Activated CD4-positive, alpha-beta T cell treated with anti-CD3 and anti-CD28 coated beads, Interleukin-2, amount 10 ng/mL, durations not matched to agents 24 days and 14 days (primary cell): Measurements from ENCODE around the gene FGFRL1. TPM values are rescaled to one million over a fixed set of nuclear protein-coding genes. Genes with fewer than 3 reads are reported as not detected.

Experiments used
- DNase-seq: peaks from one replicate; pipeline ENCODE4 v3.0.0; 2022
- H3K27ac Mint-ChIP-seq: one replicate; pipeline ENCODE4 v1.8.0; 2022; ENCODE audit warnings: mild to moderate bottlenecking, mixed read lengths
- H3K27me3 Mint-ChIP-seq: one replicate; pipeline ENCODE4 v1.8.0; 2022; ENCODE audit warnings: mixed read lengths
- H3K36me3 Mint-ChIP-seq: one replicate; pipeline ENCODE4 v1.8.0; 2022; ENCODE audit warnings: low read depth, mild to moderate bottlenecking, mixed read lengths
- H3K4me1 Mint-ChIP-seq: one replicate; pipeline ENCODE4 v1.8.0; 2021; ENCODE audit warnings: mixed read lengths
- H3K4me3 Mint-ChIP-seq: one replicate; pipeline ENCODE4 v1.8.0; 2022; ENCODE audit warnings: mild to moderate bottlenecking, moderate library complexity, mixed read lengths
- H3K9me3 Mint-ChIP-seq: one replicate; pipeline ENCODE4 v1.8.0; 2021; ENCODE audit warnings: mixed read lengths
- intact Hi-C: fragments of 100-400 bp; cut with micrococcal nuclease; formaldehyde crosslinking; loops from one replicate; pipeline ENCODE4 v1.15.1; 2023
- total RNA-seq: library from RNA; stranded (reverse); gene quantifications from 2 replicates; pipeline ENCODE4 v1.2.3, GENCODE V29; 2022

The FGFRL1 gene
- total RNA-seq, 1 donor from 2014 or later: 18.9 TPM

- intact Hi-C loops: loop anchor here (5.0 kb wide), 2 partner anchors 188 to 333 kb away; partner anchors contain the start of gene UVSSA
- peaks cover 6% of the 10 kb centered on the region for H3K36me3 Mint-ChIP-seq
- no peak overlapping the region for H3K4me3 Mint-ChIP-seq
- no peak for DNase-seq
- peaks cover 10% of the 10 kb centered on the region for H3K4me1 Mint-ChIP-seq
- H3K9me3 Mint-ChIP-seq: no peaks in the 10 kb centered on the region
- H3K27ac Mint-ChIP-seq: no peak overlapping the region
- H3K27me3 Mint-ChIP-seq: no peaks in the 10 kb centered on the region
These were observed 3.1 kb downstream of the FGFRL1 start for GRCh38 chr4:1014291-1015167.

GRCh38 chr4:1015179-1015578, 3.8 kb downstream of the FGFRL1 start:
- Mint-ChIP-seq H3K9me3 (no peaks in the 10 kb centered on the region), H3K27me3 (no peaks in the 10 kb centered on the region), H3K27ac (no peak overlapping the region), H3K36me3 (peaks cover 6% of the 10 kb centered on the region), H3K4me3 (no peak overlapping the region), H3K4me1 (peaks cover 10% of the 10 kb centered on the region)
- no peak for DNase-seq
- intact Hi-C loops: no loop called here

GRCh38 chr4:1015746-1016145, 4.3 kb downstream of the FGFRL1 start:
- Mint-ChIP-seq H3K36me3 (peaks cover 4% of the 10 kb centered on the region), H3K27ac (no peak overlapping the region), H3K4me3 (no peak overlapping the region), H3K4me1 (peaks cover 5% of the 10 kb centered on the region), H3K9me3 (no peaks in the 10 kb centered on the region), H3K27me3 (no peaks in the 10 kb centered on the region)
- no peak for DNase-seq
- intact Hi-C loops: no loop called here

- intact Hi-C loops: no loop called here
- Mint-ChIP-seq H3K27me3 (no peaks in the 10 kb centered on the region), H3K9me3 (no peaks in the 10 kb centered on the region)
These were observed 5.8 kb downstream of the FGFRL1 start for GRCh38 chr4:1017211-1017610.

GRCh38 chr4:1017706-1018105, 6.3 kb downstream of the FGFRL1 start:
- Mint-ChIP-seq H3K27me3 (no peaks in the 10 kb centered on the region), H3K4me3 (no peak overlapping the region), H3K4me1 (peaks cover 4% of the 10 kb centered on the region), H3K9me3 (no peaks in the 10 kb centered on the region), H3K27ac (no peak overlapping the region), H3K36me3 (peaks cover 4% of the 10 kb centered on the region)
- intact Hi-C loops: no loop called here
- no peak for DNase-seq

More at GRCh38 chr4:1017211-1017610, 5.8 kb downstream of the FGFRL1 start:
- Mint-ChIP-seq H3K36me3 (peaks cover 4% of the 10 kb centered on the region), H3K27ac (no peak overlapping the region), H3K4me1 (peaks cover 4% of the 10 kb centered on the region), H3K4me3 (no peak overlapping the region)
- DNase-seq: no peak

- DNase-seq: no peak
- Mint-ChIP-seq H3K9me3 (no peaks in the 10 kb centered on the region), H3K27ac (no peak overlapping the region), H3K4me1 (peaks cover 4% of the 10 kb centered on the region), H3K36me3 (peaks cover 4% of the 10 kb centered on the region), H3K27me3 (no peaks in the 10 kb centered on the region), H3K4me3 (no peak overlapping the region)
- intact Hi-C loops: no loop called here
These were observed 7.0 kb downstream of the FGFRL1 start for GRCh38 chr4:1018147-1019020.

- no peak for DNase-seq
- intact Hi-C loops: no loop called here
- Mint-ChIP-seq H3K4me3 (no peak overlapping the region), H3K9me3 (no peaks in the 10 kb centered on the region), H3K36me3 (no peaks in the 10 kb centered on the region), H3K27me3 (no peaks in the 10 kb centered on the region), H3K27ac (no peak overlapping the region), H3K4me1 (no peaks in the 10 kb centered on the region)
These were observed 7.9 kb downstream of the FGFRL1 start for GRCh38 chr4:1019320-1019719.

GRCh38 chr4:1019729-1020470, 8.5 kb downstream of the FGFRL1 start:
- Mint-ChIP-seq H3K27me3 (no peaks in the 10 kb centered on the region), H3K4me1 (no peaks in the 10 kb centered on the region), H3K9me3 (no peaks in the 10 kb centered on the region), H3K4me3 (no peak overlapping the region), H3K27ac (no peak overlapping the region), H3K36me3 (peaks cover 1% of the 10 kb centered on the region)
- intact Hi-C loops: no loop called here
- no peak for DNase-seq

GRCh38 chr4:1021386-1022050, 10.1 kb downstream of the FGFRL1 start:
- no peak overlapping the region for H3K4me3 Mint-ChIP-seq
- H3K4me1 Mint-ChIP-seq: peaks cover 9% of the 10 kb centered on the region
- intact Hi-C loops: no loop called here
- no peak for DNase-seq
- no peaks in the 10 kb centered on the region for H3K27me3 Mint-ChIP-seq
- no peaks in the 10 kb centered on the region for H3K9me3 Mint-ChIP-seq
- H3K27ac Mint-ChIP-seq: no peak overlapping the region
- peaks cover 8% of the 10 kb centered on the region for H3K36me3 Mint-ChIP-seq

- Mint-ChIP-seq H3K9me3 (no peaks in the 10 kb centered on the region), H3K27ac (no peak overlapping the region), H3K4me1 (peaks cover 9% of the 10 kb centered on the region), H3K4me3 (no peak overlapping the region), H3K27me3 (no peaks in the 10 kb centered on the region), H3K36me3 (peaks cover 8% of the 10 kb centered on the region)
- intact Hi-C loops: no loop called here
- no peak for DNase-seq
These were observed 10.8 kb downstream of the FGFRL1 start for GRCh38 chr4:1022051-1022738.

- peaks cover 9% of the 10 kb centered on the region for H3K4me1 Mint-ChIP-seq
- no peaks in the 10 kb centered on the region for H3K27me3 Mint-ChIP-seq
- no peak overlapping the region for H3K4me3 Mint-ChIP-seq
- peaks cover 8% of the 10 kb centered on the region for H3K36me3 Mint-ChIP-seq
- H3K27ac Mint-ChIP-seq: no peak overlapping the region
- no peak for DNase-seq
- intact Hi-C loops: no loop called here
- no peaks in the 10 kb centered on the region for H3K9me3 Mint-ChIP-seq
These were observed 11.3 kb downstream of the FGFRL1 start for GRCh38 chr4:1022739-1023066.

GRCh38 chr4:1023075-1023640, 11.7 kb downstream of the FGFRL1 start:
- Mint-ChIP-seq H3K27ac (no peak overlapping the region), H3K4me1 (peaks cover 9% of the 10 kb centered on the region), H3K27me3 (no peaks in the 10 kb centered on the region), H3K36me3 (peaks cover 8% of the 10 kb centered on the region), H3K9me3 (no peaks in the 10 kb centered on the region), H3K4me3 (no peak overlapping the region)
- intact Hi-C loops: no loop called here
- DNase-seq: no peak
